AG04449 (cell line): ENCODE data around the gene ABCC8.

Source experiments
- CTCF ChIA-PET: fragments of 350-600 bp; formaldehyde crosslinking; extraction: SDS; loops from one replicate; lab custom pipeline; 2021; ENCODE audit warnings: antibody characterized with exemption; lab: Yijun Ruan, JAX
- POLR2A ChIA-PET: fragments of 400-600, 350-600 bp; formaldehyde crosslinking; extraction: SDS; loops from one replicate; lab custom pipeline; 2020; ENCODE audit warnings: antibody characterized with exemption, inconsistent platforms; lab: Yijun Ruan, JAX
- DNase-seq: peaks from one replicate; pipeline ENCODE4 v3.0.0-alpha.2; 2010; ENCODE audit warnings: low read depth, low spot score
- H3K4me3 ChIP-seq: 2 replicates; pipeline ENCODE4 v1.5.1; 2011; ENCODE audit warnings: low read depth, mild to moderate bottlenecking, control low read depth, low read length
- CTCF ChIP-seq: IDR thresholded peaks from one replicate; pipeline ENCODE4 v1.5.1; 2011; ENCODE audit warnings: mild to moderate bottlenecking, moderate library complexity, low read length, control low read depth, inconsistent platforms; ENCODE audit not compliant: insufficient read depth; ENCODE audit errors: missing control alignments

The ABCC8 gene

GRCh38 chr11:17412488-17413180 lies 64.0 kb downstream of the ABCC8 start:
- H3K4me3 ChIP-seq, result no peak overlapping the region
- no peak for DNase-seq
- ChIA-PET CTCF (no interaction called here), POLR2A (no interaction called here)
- no peak for TF ChIP-seq CTCF

- DNase-seq, result no peak
- ChIA-PET CTCF (interaction anchor here (1.9 kb wide), 1 partner anchor 27 kb away, joined by 4 read pairs; no protein-coding TSS in a partner anchor), POLR2A (no interaction called here)
- no peak overlapping the region for H3K4me3 ChIP-seq
- TF ChIP-seq CTCF, result no peak
Measured at GRCh38 chr11:17411418-17411817, 65.2 kb downstream of the ABCC8 start.

GRCh38 chr11:17410606-17411379 lies 65.9 kb downstream of the ABCC8 start:
- CTCF ChIA-PET, result interaction anchor here (1.9 kb wide), 1 partner anchor 26 kb away, joined by 4 read pairs; no protein-coding TSS in a partner anchor
- POLR2A ChIA-PET, result no interaction called here
- H3K4me3 ChIP-seq, result no peak overlapping the region
- DNase-seq, result no peak
- no peak for TF ChIP-seq CTCF

- ChIA-PET POLR2A (no interaction called here), CTCF (interaction anchor here (1.1 to 1.5 kb wide), 2 partner anchors 54 to 178 kb away, joined by 3 to 6 read pairs; no protein-coding TSS in a partner anchor)
- no peak overlapping the region for H3K4me3 ChIP-seq
- DNase-seq, result no peak
- TF ChIP-seq CTCF, result no peak
Measured at GRCh38 chr11:17408641-17409040, 68.0 kb downstream of the ABCC8 start.

- ChIA-PET POLR2A (no interaction called here), CTCF (interaction anchor here (1.1 to 1.5 kb wide), 2 partner anchors 54 to 178 kb away, joined by 3 to 6 read pairs; no protein-coding TSS in a partner anchor)
- H3K4me3 ChIP-seq, result no peak overlapping the region
- TF ChIP-seq CTCF, result no peak
- no peak for DNase-seq
Measured at GRCh38 chr11:17408026-17408425, 68.6 kb downstream of the ABCC8 start.

- no peak for TF ChIP-seq CTCF
- ChIA-PET CTCF (interaction anchor here (1.1 to 1.5 kb wide), 2 partner anchors 53 to 177 kb away, joined by 3 to 6 read pairs; no protein-coding TSS in a partner anchor), POLR2A (no interaction called here)
- H3K4me3 ChIP-seq, result no peak overlapping the region
- no peak for DNase-seq
Measured at GRCh38 chr11:17407575-17407974, 69.1 kb downstream of the ABCC8 start.
